Aortic smooth muscle cell (primary cell): ENCODE data around the gene TAS2R4. TPM values are rescaled to one million over a fixed set of nuclear protein-coding genes. Genes with fewer than 3 reads are reported as not detected.

Source experiments
- total RNA-seq: library from RNA; depleted of rRNA; stranded (reverse); fragments of >200 nt; gene quantifications from 2 replicates; pipeline ENCODE4 v1.2.3, GENCODE V29; 2014

Gene TAS2R4, protein sequence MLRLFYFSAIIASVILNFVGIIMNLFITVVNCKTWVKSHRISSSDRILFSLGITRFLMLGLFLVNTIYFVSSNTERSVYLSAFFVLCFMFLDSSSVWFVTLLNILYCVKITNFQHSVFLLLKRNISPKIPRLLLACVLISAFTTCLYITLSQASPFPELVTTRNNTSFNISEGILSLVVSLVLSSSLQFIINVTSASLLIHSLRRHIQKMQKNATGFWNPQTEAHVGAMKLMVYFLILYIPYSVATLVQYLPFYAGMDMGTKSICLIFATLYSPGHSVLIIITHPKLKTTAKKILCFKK
- 0.99 and 1.2 TPM in 2 replicates for total RNA-seq

GRCh38 chr7:141776374-141776773 is at the start of gene TAS2R4:
Gene TAS2R4 (plus strand): TSS chr7:141776674. CDS start chr7:141778489, 1,815 bp downstream.

GRCh38 chr7:141737836-141738591 is 38.5 kb upstream of the TAS2R4 start, which contains the start of gene SSBP1:
Gene SSBP1 (plus strand): TSS chr7:141738358. CDS start chr7:141739167, 809 bp downstream.

DNA sequence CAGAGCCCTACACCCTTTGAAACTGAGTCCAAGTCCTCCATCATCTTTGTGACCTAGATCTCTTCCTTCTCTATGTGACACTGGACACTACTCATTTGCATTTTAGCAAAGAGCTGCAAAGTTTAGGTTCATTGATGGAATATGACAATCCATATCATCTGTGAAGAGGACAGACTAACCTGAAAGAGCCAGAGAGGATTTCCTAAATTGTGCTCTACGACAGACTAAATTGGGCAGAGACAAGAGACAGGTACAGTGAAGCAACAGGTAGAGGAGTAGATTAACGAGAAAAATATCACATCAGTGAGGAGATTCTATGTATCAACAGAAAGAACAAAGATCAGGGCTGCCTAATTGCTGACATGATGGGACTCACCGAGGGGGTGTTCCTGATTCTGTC is 12.7 kb upstream of the TAS2R4 start, which contains the start of gene TAS2R3:
Gene TAS2R3, plus strand, starts transcription at position 301 of the 400 bp plus-strand sequence. Its CDS starts 62 bp downstream, at position 363.

GRCh38 chr7:141789917-141790316 is 13.4 kb downstream of the TAS2R4 start, which contains the start of gene TAS2R5:
Gene TAS2R5 (plus strand): TSS chr7:141790217. CDS start chr7:141790362, 145 bp downstream.

Other genes with a start within 250 kb of the TAS2R4 start
- gene AGK, start 225.3 kb upstream of the TAS2R4 start, total RNA-seq, result 16.9 and 20.1 TPM in 2 replicates
- 7.5 and 9.0 TPM in 2 replicates for gene DENND11, start 74.5 kb upstream of the TAS2R4 start, total RNA-seq
- not detected in 2 replicates for gene WEE2, start 68.3 kb upstream of the TAS2R4 start, total RNA-seq
- 172 and 203 TPM in 2 replicates for gene SSBP1, start 38.3 kb upstream of the TAS2R4 start, total RNA-seq
- 0.92 and 1.5 TPM in 2 replicates for gene TAS2R3, start 12.6 kb upstream of the TAS2R4 start, total RNA-seq
- 0.79 and 0.81 TPM in 2 replicates for gene TAS2R5, start 13.5 kb downstream of the TAS2R4 start, total RNA-seq
- gene PRSS37, start 64.8 kb downstream of the TAS2R4 start, total RNA-seq, result not detected in 2 replicates
- gene OR9A4, start 139.7 kb downstream of the TAS2R4 start, total RNA-seq, result not detected in 2 replicates
- gene CLEC5A, start 170.3 kb downstream of the TAS2R4 start, total RNA-seq, result not detected in 2 replicates
- not detected in 2 replicates for gene TAS2R38, start 197.1 kb downstream of the TAS2R4 start, total RNA-seq
- under 0.01 and 0.06 TPM in 2 replicates for gene MGAM, start 219.2 kb downstream of the TAS2R4 start, total RNA-seq